ENCODE data around the gene LPCAT1. TPM values are rescaled to one million over a fixed set of nuclear protein-coding genes. Genes with fewer than 3 reads are reported as not detected.
A peak's percentile ranks its signal among the peaks of the same experiment; 100 is the strongest.

The LPCAT1 gene
- total RNA-seq, 2 donors from 2014 or later = 17.1 to 27.3 TPM

- DNase-seq = no peak
- H3K27ac ChIP-seq = no peak overlapping the region
Measured at GRCh38 chr5:1483856-1484729, 39.7 kb downstream of the LPCAT1 start.

GRCh38 chr5:1483064-1483463, 40.7 kb downstream of the LPCAT1 start:
- no peak for TF ChIP-seq CTCF (IDR thresholded peaks at IDR 0.05)
- no peak for DNase-seq
- H3K4me1 ChIP-seq = no peaks in the 10 kb centered on the region

More at GRCh38 chr5:1483856-1484729, 39.7 kb downstream of the LPCAT1 start:
- H3K4me3 ChIP-seq = no peak overlapping the region
- no peak overlapping the region for H3K9ac ChIP-seq (ENCODE audit: low read depth in 2 of 2, low read length in 2 of 2)
- no peaks in the 10 kb centered on the region for H3K27me3 ChIP-seq
- no peak for TF ChIP-seq CTCF (IDR thresholded peaks at IDR 0.05)
- no peaks in the 10 kb centered on the region for H3K9me3 ChIP-seq
- H3K36me3 ChIP-seq = no peaks in the 10 kb centered on the region
- intact Hi-C loops (cut with DNase I) = no loop called here
- no peaks in the 10 kb centered on the region for H3K4me1 ChIP-seq

GRCh38 chr5:1481959-1482331, 41.8 kb downstream of the LPCAT1 start:
- no peaks in the 10 kb centered on the region for H3K36me3 ChIP-seq
- no peaks in the 10 kb centered on the region for H3K9me3 ChIP-seq
- H3K4me1 ChIP-seq = no peaks in the 10 kb centered on the region
- no peak overlapping the region for H3K9ac ChIP-seq (ENCODE audit: low read depth in 2 of 2, low read length in 2 of 2)
- H3K27me3 ChIP-seq = no peaks in the 10 kb centered on the region
- no peak for TF ChIP-seq CTCF (IDR thresholded peaks at IDR 0.05)
- H3K4me3 ChIP-seq = no peak overlapping the region
- DNase-seq = no peak
- no peak overlapping the region for H3K27ac ChIP-seq
- intact Hi-C loops (cut with DNase I) = no loop called here

More at GRCh38 chr5:1483064-1483463, 40.7 kb downstream of the LPCAT1 start:
- Histone ChIP-seq H3K9ac (ENCODE audit: low read depth in 2 of 2, low read length in 2 of 2) (no peak overlapping the region), H3K27ac (no peak overlapping the region), H3K4me3 (no peak overlapping the region), H3K9me3 (no peaks in the 10 kb centered on the region), H3K27me3 (no peaks in the 10 kb centered on the region), H3K36me3 (no peaks in the 10 kb centered on the region)
- intact Hi-C loops (cut with DNase I) = no loop called here

GRCh38 chr5:1481266-1481958, 42.3 kb downstream of the LPCAT1 start:
- no peak overlapping the region for H3K27ac ChIP-seq
- intact Hi-C loops (cut with DNase I) = no loop called here
- no peak overlapping the region for H3K4me3 ChIP-seq
- H3K9ac ChIP-seq (ENCODE audit: low read depth in 2 of 2, low read length in 2 of 2) = no peak overlapping the region
- no peaks in the 10 kb centered on the region for H3K27me3 ChIP-seq
- DNase-seq = no peak
- H3K36me3 ChIP-seq = no peaks in the 10 kb centered on the region
- no peak for TF ChIP-seq CTCF (IDR thresholded peaks at IDR 0.05)
- no peaks in the 10 kb centered on the region for H3K9me3 ChIP-seq
- H3K4me1 ChIP-seq = no peaks in the 10 kb centered on the region

GRCh38 chr5:1480806-1481205, 43.0 kb downstream of the LPCAT1 start:
- no peak overlapping the region for H3K4me3 ChIP-seq
- intact Hi-C loops (cut with DNase I) = no loop called here
- no peaks in the 10 kb centered on the region for H3K4me1 ChIP-seq

More at GRCh38 chr5:1480806-1481205, 43.0 kb downstream of the LPCAT1 start:
- Histone ChIP-seq H3K9ac (ENCODE audit: low read depth in 2 of 2, low read length in 2 of 2) (no peak overlapping the region), H3K36me3 (no peaks in the 10 kb centered on the region), H3K9me3 (no peaks in the 10 kb centered on the region), H3K27me3 (no peaks in the 10 kb centered on the region), H3K27ac (peak overlapping the region; percentile 22)
- no peak for TF ChIP-seq CTCF (IDR thresholded peaks at IDR 0.05)
- DNase-seq = no peak
